Right lobe of liver (tissue), 6 donors: ENCODE measurements around the gene APP. TPM values are rescaled to one million over a fixed set of nuclear protein-coding genes. Genes with fewer than 3 reads are reported as not detected.
A peak's percentile ranks its signal among the peaks of the same experiment; 100 is the strongest.

Experiments
- ATAC-seq, 4 donors: fragments of 200-7000 bp; cut with Tn5 transposase; one replicate each; pipeline ENCODE4 v1.9.1; 2020; ENCODE audit warnings: mild to moderate bottlenecking in 4 of 4, moderate library complexity in 4 of 4
- DNase-seq, 3 donors: peaks; one replicate each; pipeline ENCODE4 v3.0.0-alpha.2; 2020
- H3K27ac ChIP-seq, 3 donors: fragments of 200-600 bp; one replicate each; pipeline ENCODE4 v1.8.0; 2022
- H3K27me3 ChIP-seq, 2 donors: fragments of 200-600 bp; one replicate each; pipeline ENCODE4 v1.8.0; 2022
- H3K36me3 ChIP-seq, 4 donors: fragments of 200-600 bp; sonication (generic) in 1 of 4; one replicate each; pipeline versions ENCODE4 v1.5.1 to v1.8.0; 2017 to 2022; ENCODE audit warnings: control low read depth in 1 of 4
- H3K4me1 ChIP-seq, 4 donors: fragments of 200-600 bp; sonication (generic) in 1 of 4; one replicate each; pipeline versions ENCODE4 v1.5.1 to v1.8.0; 2017 to 2022; ENCODE audit warnings: control low read depth in 1 of 4
- H3K4me3 ChIP-seq, 3 donors: fragments of 200-600 bp; one replicate each; pipeline ENCODE4 v1.8.0; 2022
- H3K9me3 ChIP-seq, 4 donors: fragments of 200-600 bp; sonication (generic) in 1 of 4; one replicate each; pipeline versions ENCODE4 v1.5.1 to v1.8.0; 2017 to 2022; ENCODE audit warnings: control low read depth in 1 of 4
- POLR2A ChIP-seq: fragments of 450-650 bp; IDR thresholded peaks from one replicate; pipeline ENCODE4 v1.6.1; 2017; ENCODE audit warnings: antibody characterized with exemption, mild to moderate bottlenecking
- WGBS: methylation state at CpG from one replicate; pipeline ENCODE4 v1.1.6; 2018; ENCODE audit warnings: low coverage, low lambda C conversion rate; ENCODE audit not compliant: insufficient coverage; ENCODE audit errors: missing lambda C conversion rate; 5-methylcytosine and 5-hydroxymethylcytosine counted together
- intact Hi-C, 2 donors: fragments of 100-400 bp; cut with DNase I; formaldehyde crosslinking; loops; one replicate each; pipeline versions ENCODE4 v1.11.2 to v1.14.1; 2022
- total RNA-seq, 6 experiments: library from RNA; depleted of rRNA in 2 of 6; stranded (reverse); fragments of >200 nt in 2 of 6; fragmentation: NEBNext Ultra II Directional in 3 of 6; extraction: Animal tissue kit (Norgen Biotek cat#: 25700) in 3 of 6; gene quantifications; one replicate each; pipeline versions ENCODE4 v1.1.0 to v1.2.4, GENCODE V29; 2016 to 2023
- TF ChIP-seq, protein P1 (sequence below), 4 donors: fragments of 200-600 bp in 3 of 4; fragments of 450-650 bp in 1 of 4; IDR thresholded peaks; one replicate each; pipeline versions ENCODE4 v1.5.1 to v1.8.0; 2016 to 2022; ENCODE audit warnings: antibody characterized with exemption in 4 of 4, mild to moderate bottlenecking in 2 of 4
- donor health status: DM: no; HTN: yes; CAD: no.
- donor health status: DM: no; HTN: no; CAD: no.
- donor health status: DM: no; HTN: no; CAD: no.
- donor health status: DM: no; HTN: yes; CAD: no.
- donor health status: DM: no; HTN: yes; CAD: no.

Gene APP
- total RNA-seq, 6 experiments from 2014 or later: 127 to 262 (median 208) TPM

DNA sequence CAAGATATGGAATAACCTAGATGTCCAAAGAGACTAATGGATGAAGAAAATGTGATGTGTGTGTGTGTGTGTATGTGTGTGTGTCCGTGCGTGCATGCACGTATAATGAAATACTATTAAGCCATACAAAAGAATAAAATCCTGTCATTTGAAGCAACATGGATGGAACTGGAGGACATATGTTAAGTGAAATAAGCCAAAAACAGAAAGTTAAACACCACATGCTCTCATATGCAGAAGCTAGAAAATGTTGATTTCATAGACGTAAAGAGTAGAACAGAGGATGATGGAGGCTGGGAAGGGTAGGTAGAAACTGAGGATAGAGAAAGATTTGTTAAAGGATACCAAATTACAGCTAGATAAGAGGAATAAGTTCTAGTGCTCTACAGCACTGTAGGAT, 133.7 kb downstream of the APP start:
- Histone ChIP-seq H3K4me3 (no peak overlapping the region), H3K36me3 (peaks cover 0 to 3% (median 0%) of the 10 kb centered on the region in 4 donors), H3K27ac (no peak overlapping the region), H3K4me1 (peaks cover 0 to 6% (median 0%) of the 10 kb centered on the region in 4 donors), H3K27me3 (no peaks in the 10 kb centered on the region), H3K9me3 (no peaks in the 10 kb centered on the region)
- 90% methylated on average over 4 of the region's 4 CpGs for WGBS
- ATAC-seq (no peak), DNase-seq (no peak)
- TF ChIP-seq, protein P1, sequence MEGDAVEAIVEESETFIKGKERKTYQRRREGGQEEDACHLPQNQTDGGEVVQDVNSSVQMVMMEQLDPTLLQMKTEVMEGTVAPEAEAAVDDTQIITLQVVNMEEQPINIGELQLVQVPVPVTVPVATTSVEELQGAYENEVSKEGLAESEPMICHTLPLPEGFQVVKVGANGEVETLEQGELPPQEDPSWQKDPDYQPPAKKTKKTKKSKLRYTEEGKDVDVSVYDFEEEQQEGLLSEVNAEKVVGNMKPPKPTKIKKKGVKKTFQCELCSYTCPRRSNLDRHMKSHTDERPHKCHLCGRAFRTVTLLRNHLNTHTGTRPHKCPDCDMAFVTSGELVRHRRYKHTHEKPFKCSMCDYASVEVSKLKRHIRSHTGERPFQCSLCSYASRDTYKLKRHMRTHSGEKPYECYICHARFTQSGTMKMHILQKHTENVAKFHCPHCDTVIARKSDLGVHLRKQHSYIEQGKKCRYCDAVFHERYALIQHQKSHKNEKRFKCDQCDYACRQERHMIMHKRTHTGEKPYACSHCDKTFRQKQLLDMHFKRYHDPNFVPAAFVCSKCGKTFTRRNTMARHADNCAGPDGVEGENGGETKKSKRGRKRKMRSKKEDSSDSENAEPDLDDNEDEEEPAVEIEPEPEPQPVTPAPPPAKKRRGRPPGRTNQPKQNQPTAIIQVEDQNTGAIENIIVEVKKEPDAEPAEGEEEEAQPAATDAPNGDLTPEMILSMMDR (IDR thresholded peaks at IDR 0.05): no peak
- TF ChIP-seq POLR2A: no peak
- intact Hi-C loops: no loop called here

- WGBS: 85% methylated on average over 2 of the region's 2 CpGs
- Histone ChIP-seq H3K27me3 (no peaks in the 10 kb centered on the region), H3K27ac (no peak overlapping the region), H3K36me3 (peaks cover 0 to under 1% (median 0%) of the 10 kb centered on the region in 4 donors), H3K4me3 (no peak overlapping the region), H3K9me3 (no peaks in the 10 kb centered on the region), H3K4me1 (no peaks in the 10 kb centered on the region)
- intact Hi-C loops: no loop called here
- no peak for TF ChIP-seq POLR2A
- TF ChIP-seq, protein P1 (IDR thresholded peaks at IDR 0.05): peak in 2 of 4 donors; percentile 5 to 8
- DNase-seq (no peak), ATAC-seq (no peak)
These were observed 138.3 kb downstream of the APP start for GRCh38 chr21:26032263-26032662.

GRCh38 chr21:26028183-26028582, 142.4 kb downstream of the APP start:
- Histone ChIP-seq H3K4me1 (no peaks in the 10 kb centered on the region), H3K9me3 (no peaks in the 10 kb centered on the region), H3K27ac (no peak overlapping the region), H3K27me3 (no peaks in the 10 kb centered on the region), H3K4me3 (no peak overlapping the region), H3K36me3 (no peaks in the 10 kb centered on the region)
- intact Hi-C loops: no loop called here
- TF ChIP-seq, protein P1 (IDR thresholded peaks at IDR 0.05): no peak
- TF ChIP-seq POLR2A: no peak
- 92% methylated on average over 4 of the region's 4 CpGs for WGBS
- ATAC-seq (no peak), DNase-seq (no peak)

GRCh38 chr21:26027696-26028095, 142.9 kb downstream of the APP start:
- Histone ChIP-seq H3K9me3 (no peaks in the 10 kb centered on the region), H3K27ac (no peak overlapping the region), H3K4me3 (no peak overlapping the region), H3K4me1 (no peaks in the 10 kb centered on the region), H3K27me3 (no peaks in the 10 kb centered on the region), H3K36me3 (no peaks in the 10 kb centered on the region)
- ATAC-seq: no peak
- intact Hi-C loops: no loop called here
- no peak for DNase-seq
- 87% methylated on average over 3 of the region's 8 CpGs for WGBS
- TF ChIP-seq, protein P1 (IDR thresholded peaks at IDR 0.05): no peak
- TF ChIP-seq POLR2A: no peak
